DND-41 (cell line): ENCODE data around the gene KRTAP4-4.

Source experiments
- EZH2 ChIP-seq: IDR thresholded peaks from 3 replicates; pipeline ENCODE4 v1.6.1; 2012; ENCODE audit warnings: borderline replicate concordance, low read depth, mild to moderate bottlenecking, moderate library complexity, low read length, inconsistent platforms; ENCODE audit not compliant: severe bottlenecking
- TF ChIP-seq, protein P1 (sequence below): IDR thresholded peaks from 2 replicates; pipeline ENCODE4 v1.5.1; 2012; ENCODE audit warnings: borderline replicate concordance, low read length, moderate library complexity, mild to moderate bottlenecking; ENCODE audit not compliant: poor library complexity, severe bottlenecking; ENCODE audit errors: extremely low read depth

DNA sequence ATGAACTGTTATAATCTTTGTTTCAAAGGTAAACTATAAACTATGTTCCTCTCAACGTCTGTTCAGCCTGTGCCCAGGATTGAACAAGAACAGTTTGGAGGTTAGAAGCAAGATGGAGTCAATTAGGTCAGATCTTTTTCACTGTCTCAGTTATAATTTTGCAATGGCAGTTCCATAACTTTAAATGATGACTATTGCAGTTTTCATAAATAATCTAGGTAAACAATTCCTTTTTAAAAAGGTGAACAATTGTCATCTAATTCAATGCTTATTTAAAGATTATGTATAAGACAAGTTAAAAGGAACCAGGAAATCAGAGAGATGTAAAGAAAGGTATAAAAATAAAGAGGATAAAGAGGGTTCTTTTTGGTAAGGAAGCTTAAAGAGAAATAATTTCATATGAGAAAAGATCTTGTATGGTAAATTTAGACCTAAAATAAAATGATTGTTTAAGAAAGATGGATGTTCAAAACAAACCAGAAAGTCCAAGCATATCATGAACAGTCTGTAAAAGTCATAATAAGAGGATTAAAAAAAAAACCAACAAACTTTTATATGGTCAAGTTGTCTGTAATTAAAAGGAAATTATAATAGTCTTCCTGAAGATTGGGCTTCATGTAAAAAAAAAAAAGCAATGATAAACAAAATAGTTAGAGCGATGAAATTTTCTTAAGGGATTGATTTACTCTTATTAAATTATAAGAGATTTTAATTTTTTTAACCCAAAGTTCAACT lies 49.2 kb downstream of the KRTAP4-4 start:
- TF ChIP-seq, protein P1, sequence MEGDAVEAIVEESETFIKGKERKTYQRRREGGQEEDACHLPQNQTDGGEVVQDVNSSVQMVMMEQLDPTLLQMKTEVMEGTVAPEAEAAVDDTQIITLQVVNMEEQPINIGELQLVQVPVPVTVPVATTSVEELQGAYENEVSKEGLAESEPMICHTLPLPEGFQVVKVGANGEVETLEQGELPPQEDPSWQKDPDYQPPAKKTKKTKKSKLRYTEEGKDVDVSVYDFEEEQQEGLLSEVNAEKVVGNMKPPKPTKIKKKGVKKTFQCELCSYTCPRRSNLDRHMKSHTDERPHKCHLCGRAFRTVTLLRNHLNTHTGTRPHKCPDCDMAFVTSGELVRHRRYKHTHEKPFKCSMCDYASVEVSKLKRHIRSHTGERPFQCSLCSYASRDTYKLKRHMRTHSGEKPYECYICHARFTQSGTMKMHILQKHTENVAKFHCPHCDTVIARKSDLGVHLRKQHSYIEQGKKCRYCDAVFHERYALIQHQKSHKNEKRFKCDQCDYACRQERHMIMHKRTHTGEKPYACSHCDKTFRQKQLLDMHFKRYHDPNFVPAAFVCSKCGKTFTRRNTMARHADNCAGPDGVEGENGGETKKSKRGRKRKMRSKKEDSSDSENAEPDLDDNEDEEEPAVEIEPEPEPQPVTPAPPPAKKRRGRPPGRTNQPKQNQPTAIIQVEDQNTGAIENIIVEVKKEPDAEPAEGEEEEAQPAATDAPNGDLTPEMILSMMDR, result no peak
- TF ChIP-seq EZH2, result no peak
